SU-DHL-6 (cell line): Measurements from ENCODE around the gene ZNF674.

Source experiments
- H2AFZ ChIP-seq: fragments of 200-600 bp; sonication (generic); 2 replicates; pipeline ENCODE4 v1.6.1; 2014; ENCODE audit warnings: low read depth, mild to moderate bottlenecking, moderate library complexity, mixed read lengths, antibody characterized with exemption, low read length; ENCODE audit not compliant: severe bottlenecking
- H3F3A ChIP-seq: fragments of 200-600 bp; shearing (Covaris generic); 2 replicates; pipeline ENCODE4 v1.6.0; 2016; ENCODE audit warnings: antibody characterized with exemption, mild to moderate bottlenecking; ENCODE audit not compliant: insufficient read depth
- H3K27ac ChIP-seq: fragments of 200-600 bp; sonication (generic); 2 replicates; pipeline ENCODE4 v1.5.1; 2016; ENCODE audit warnings: low read depth, mild to moderate bottlenecking, low read length, moderate library complexity, mixed read lengths
- H3K27me3 ChIP-seq: fragments of 200-600 bp; sonication (generic), shearing (Covaris generic); 2 replicates; pipeline ENCODE4 v1.6.0; 2014; ENCODE audit warnings: mild to moderate bottlenecking, low read length
- H3K36me3 ChIP-seq: fragments of 200-600 bp; sonication (generic); 2 replicates; pipeline ENCODE4 v1.6.1; 2014; ENCODE audit warnings: mild to moderate bottlenecking, low read length, mixed read lengths
- H3K4me2 ChIP-seq: fragments of 300-600, 200-600 bp; shearing (Covaris generic), sonication (generic); 2 replicates; pipeline ENCODE4 v1.6.0; 2014; ENCODE audit warnings: low read length, low read depth, mild to moderate bottlenecking; ENCODE audit not compliant: poor library complexity, severe bottlenecking
- H3K4me3 ChIP-seq: fragments of 200-600 bp; sonication (generic); 2 replicates; pipeline ENCODE4 v1.5.1; 2014; ENCODE audit warnings: antibody characterized with exemption, low read length, mild to moderate bottlenecking, mixed read lengths; ENCODE audit not compliant: insufficient read depth, poor library complexity, severe bottlenecking
- H3K79me2 ChIP-seq: fragments of 200-600 bp; sonication (generic); 2 replicates; pipeline ENCODE4 v1.6.1; 2014; ENCODE audit warnings: mild to moderate bottlenecking, low read length, moderate library complexity; ENCODE audit not compliant: insufficient read depth
- H3K9ac ChIP-seq: fragments of 200-600 bp; sonication (generic); 2 replicates; pipeline ENCODE4 v1.7.0; 2014; ENCODE audit warnings: mild to moderate bottlenecking, low read length
- H3K9me2 ChIP-seq: fragments of 200-600 bp; sonication (generic); replicated peaks from 2 replicates; pipeline ENCODE4 v1.6.1; 2014; ENCODE audit warnings: low read length; ENCODE audit not compliant: insufficient read depth
- H3K9me3 ChIP-seq: fragments of 200-600 bp; sonication (generic); 2 replicates; pipeline ENCODE4 v1.6.1; 2014; ENCODE audit warnings: low read length, mixed read lengths; ENCODE audit not compliant: insufficient read depth
- H4K20me1 ChIP-seq: fragments of 200-600 bp; sonication (generic); 2 replicates; pipeline ENCODE4 v1.6.1; 2014; ENCODE audit warnings: low read depth, mild to moderate bottlenecking, antibody characterized with exemption, low read length, moderate library complexity, mixed read lengths
- CTCF ChIP-seq: fragments of 200-600 bp; sonication (generic); IDR thresholded peaks from one replicate; pipeline ENCODE4 v1.5.1; 2017; ENCODE audit warnings: antibody characterized with exemption, mild to moderate bottlenecking, low read length, moderate library complexity; ENCODE audit not compliant: insufficient read depth, poor library complexity, severe bottlenecking
- EZH2phosphoT487 ChIP-seq: fragments of 200-600 bp; sonication (generic), shearing (Covaris generic); conservative IDR thresholded peaks from 2 replicates; pipeline ENCODE4 v1.6.1; 2018; ENCODE audit warnings: mild to moderate bottlenecking, antibody characterized with exemption, low read length, moderate library complexity, mixed read lengths

Gene ZNF674

DNA sequence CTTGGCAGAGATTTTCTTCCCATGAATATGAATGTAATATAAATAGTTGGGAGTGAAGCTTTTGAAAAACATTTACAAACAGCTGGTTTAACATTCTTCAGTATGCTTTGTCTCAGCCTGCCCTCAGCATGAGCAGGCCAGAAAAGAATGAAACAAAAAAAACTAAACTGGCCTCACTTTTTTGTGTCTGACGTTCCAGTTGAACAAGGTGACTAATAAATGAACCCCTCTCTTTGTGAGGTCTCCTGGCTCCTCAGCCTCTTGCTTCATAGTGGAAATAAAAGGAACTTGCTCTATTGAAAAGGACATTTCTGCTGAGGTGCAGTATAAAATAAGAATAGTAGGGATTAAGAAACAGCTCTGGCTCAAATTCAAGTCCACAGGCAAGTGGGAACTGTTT lies 37.7 kb upstream of the ZNF674 start:
- H3K9ac ChIP-seq: no peak overlapping the region
- H2AFZ ChIP-seq: no peak overlapping the region
- TF ChIP-seq CTCF (no peak), EZH2phosphoT487 (no peak)
- no peaks in the 10 kb centered on the region for H3K79me2 ChIP-seq
- H3K4me2 ChIP-seq: no peak overlapping the region
- H3K9me2 ChIP-seq: no peaks in the 10 kb centered on the region
- H3K36me3 ChIP-seq: no peaks in the 10 kb centered on the region
- no peaks in the 10 kb centered on the region for H3F3A ChIP-seq
- no peak overlapping the region for H3K27ac ChIP-seq
- H3K9me3 ChIP-seq: no peaks in the 10 kb centered on the region
- no peaks in the 10 kb centered on the region for H3K27me3 ChIP-seq
- H4K20me1 ChIP-seq: no peaks in the 10 kb centered on the region
- no peak overlapping the region for H3K4me3 ChIP-seq

DNA sequence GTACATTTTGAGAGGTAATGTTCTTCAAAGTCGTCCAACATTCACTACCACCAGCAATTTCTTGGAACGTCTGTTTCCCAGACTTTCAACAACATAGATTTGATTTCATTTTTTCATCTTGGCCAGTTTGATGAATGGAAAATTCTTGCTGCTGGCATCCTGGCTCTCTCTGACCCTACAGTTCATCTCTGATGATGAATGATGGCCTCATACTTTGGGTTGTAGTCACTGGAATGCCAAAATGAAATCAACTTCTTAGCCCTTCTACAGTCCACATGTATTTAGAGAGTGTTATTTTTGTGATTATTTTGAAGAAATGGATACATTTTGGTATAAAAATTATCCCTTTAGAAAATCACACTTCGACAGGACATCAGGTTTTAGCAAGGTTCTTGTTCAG lies 37.1 kb upstream of the ZNF674 start:
- H3K79me2 ChIP-seq: no peaks in the 10 kb centered on the region
- no peak overlapping the region for H3K27ac ChIP-seq
- H4K20me1 ChIP-seq: no peaks in the 10 kb centered on the region
- no peaks in the 10 kb centered on the region for H3K36me3 ChIP-seq
- H2AFZ ChIP-seq: no peak overlapping the region
- no peak overlapping the region for H3K4me3 ChIP-seq
- H3K9ac ChIP-seq: no peak overlapping the region
- no peaks in the 10 kb centered on the region for H3K9me2 ChIP-seq
- H3K9me3 ChIP-seq: no peaks in the 10 kb centered on the region
- no peaks in the 10 kb centered on the region for H3K27me3 ChIP-seq
- TF ChIP-seq EZH2phosphoT487: no peak
- no peak for TF ChIP-seq CTCF
- H3F3A ChIP-seq: no peaks in the 10 kb centered on the region
- no peak overlapping the region for H3K4me2 ChIP-seq

DNA sequence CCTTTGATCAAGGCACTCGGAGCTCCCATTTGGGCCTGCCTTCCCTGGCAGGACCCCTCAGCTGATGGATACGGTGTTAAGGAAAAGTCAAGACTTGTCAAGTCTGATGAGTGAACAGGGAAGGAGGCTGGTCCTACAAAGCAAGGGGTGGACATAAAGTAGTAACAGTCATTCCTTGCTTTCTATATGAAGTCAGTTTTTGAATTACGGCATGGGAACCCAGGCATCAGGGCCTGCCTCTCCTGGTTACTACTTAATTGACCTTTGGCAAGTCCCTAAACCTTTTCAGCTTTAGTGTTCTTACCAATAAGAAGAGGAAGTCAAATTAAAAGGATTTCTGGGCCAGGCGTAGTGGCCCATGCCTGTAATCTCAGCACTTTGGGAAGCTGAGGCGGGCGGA lies 35.4 kb upstream of the ZNF674 start:
- Histone ChIP-seq H3K36me3 (no peaks in the 10 kb centered on the region), H3K4me2 (no peak overlapping the region), H3K79me2 (no peaks in the 10 kb centered on the region), H2AFZ (no peak overlapping the region), H4K20me1 (no peaks in the 10 kb centered on the region), H3K27me3 (no peaks in the 10 kb centered on the region), H3K9me3 (no peaks in the 10 kb centered on the region), H3K27ac (no peak overlapping the region), H3K4me3 (no peak overlapping the region), H3F3A (no peaks in the 10 kb centered on the region), H3K9ac (no peak overlapping the region), H3K9me2 (no peaks in the 10 kb centered on the region)
- no peak for TF ChIP-seq EZH2phosphoT487
- TF ChIP-seq CTCF: no peak

- no peak overlapping the region for H2AFZ ChIP-seq
- no peak overlapping the region for H3K27ac ChIP-seq
- H3K4me2 ChIP-seq: no peak overlapping the region
- H3K79me2 ChIP-seq: no peaks in the 10 kb centered on the region
- H3K9ac ChIP-seq: no peak overlapping the region
- no peak overlapping the region for H3K4me3 ChIP-seq
- no peaks in the 10 kb centered on the region for H3K9me3 ChIP-seq
- H3F3A ChIP-seq: no peaks in the 10 kb centered on the region
- no peaks in the 10 kb centered on the region for H3K27me3 ChIP-seq
- H4K20me1 ChIP-seq: no peaks in the 10 kb centered on the region
- no peaks in the 10 kb centered on the region for H3K36me3 ChIP-seq
- TF ChIP-seq CTCF (no peak), EZH2phosphoT487 (no peak)
- no peaks in the 10 kb centered on the region for H3K9me2 ChIP-seq
Measured at GRCh38 chrX:46579250-46579649, 34.0 kb upstream of the ZNF674 start.
